ENCODE measurements around the gene IPPK.
"Not testable (repeated sequence)": the region's sequence is repeated elsewhere in the genome, so short reads cannot be mapped to it uniquely, and the experiment has no call there.

The IPPK gene

DNA sequence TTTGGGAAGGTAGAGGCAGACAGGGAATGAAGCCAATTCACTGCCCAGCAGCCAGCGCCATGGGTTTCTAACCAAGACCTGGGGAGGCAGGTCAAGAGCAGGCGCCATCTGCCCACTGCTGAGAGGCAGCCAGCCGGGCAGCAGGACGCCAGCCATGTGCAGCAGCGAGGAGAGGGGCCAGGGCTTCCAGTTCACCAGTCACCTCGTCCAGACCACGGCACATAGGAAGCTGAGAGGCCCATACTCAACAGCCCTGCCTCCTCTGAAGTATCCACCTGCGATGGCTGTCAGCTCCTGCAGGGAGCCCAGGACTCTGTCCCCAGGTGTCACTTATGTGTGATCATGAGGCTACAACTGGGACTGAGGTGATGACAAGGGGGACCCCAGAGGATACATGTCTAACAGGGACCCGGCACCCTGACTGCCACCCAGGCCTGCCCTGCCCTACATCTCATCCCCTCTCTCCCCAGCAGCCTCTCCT, 30.1 kb downstream of the IPPK start:
- no peak for FAIRE-seq
- no peak for DNase-seq (ENCODE audit: insufficient read length, low spot score)

DNA sequence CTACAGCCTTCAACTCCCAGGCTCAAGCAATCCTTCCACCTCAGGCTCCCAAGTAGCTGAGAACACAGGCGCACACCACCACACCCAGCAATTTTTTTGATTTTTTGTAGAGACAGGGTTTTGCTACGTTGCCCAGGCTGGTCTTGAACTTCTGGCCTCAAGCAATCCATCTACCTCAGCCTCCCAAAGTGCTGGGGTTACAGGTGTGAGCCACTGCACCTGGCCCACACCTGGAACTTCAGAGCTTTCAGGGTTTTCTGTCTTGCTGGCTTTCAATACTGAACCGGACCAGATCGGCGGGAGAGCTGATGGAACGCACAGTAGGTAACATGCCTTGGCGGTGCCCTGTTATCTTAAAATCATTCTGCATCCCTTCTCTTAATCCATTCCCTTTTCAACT, 30.8 kb downstream of the IPPK start:
- FAIRE-seq (no peak), DNase-seq (ENCODE audit: insufficient read length, low spot score) (no peak)

DNA sequence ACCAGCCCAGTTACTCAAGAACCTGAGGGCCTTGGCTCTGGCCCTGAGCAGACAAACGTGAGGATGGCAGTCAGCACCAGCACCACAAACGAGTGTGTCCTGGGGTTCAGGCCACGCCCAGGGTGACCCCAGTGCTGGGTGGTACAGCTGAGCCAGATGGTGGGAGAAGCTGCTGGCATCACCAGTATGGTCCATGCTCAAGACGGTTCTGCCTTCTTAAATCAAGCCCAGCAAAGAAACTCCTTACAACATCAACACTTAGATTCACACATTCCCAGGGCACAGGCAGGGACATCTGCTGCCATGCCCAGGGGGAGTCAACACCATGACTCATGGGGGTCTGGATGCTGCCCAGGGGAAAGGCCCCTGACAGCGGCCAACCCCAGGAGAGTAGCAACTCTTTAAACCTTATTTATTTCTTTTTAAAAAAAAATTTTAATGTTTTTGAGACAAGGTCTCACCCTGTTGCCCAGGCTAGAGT, 31.3 kb downstream of the IPPK start:
- FAIRE-seq, result no peak
- DNase-seq (ENCODE audit: insufficient read length, low spot score), result no peak

DNA sequence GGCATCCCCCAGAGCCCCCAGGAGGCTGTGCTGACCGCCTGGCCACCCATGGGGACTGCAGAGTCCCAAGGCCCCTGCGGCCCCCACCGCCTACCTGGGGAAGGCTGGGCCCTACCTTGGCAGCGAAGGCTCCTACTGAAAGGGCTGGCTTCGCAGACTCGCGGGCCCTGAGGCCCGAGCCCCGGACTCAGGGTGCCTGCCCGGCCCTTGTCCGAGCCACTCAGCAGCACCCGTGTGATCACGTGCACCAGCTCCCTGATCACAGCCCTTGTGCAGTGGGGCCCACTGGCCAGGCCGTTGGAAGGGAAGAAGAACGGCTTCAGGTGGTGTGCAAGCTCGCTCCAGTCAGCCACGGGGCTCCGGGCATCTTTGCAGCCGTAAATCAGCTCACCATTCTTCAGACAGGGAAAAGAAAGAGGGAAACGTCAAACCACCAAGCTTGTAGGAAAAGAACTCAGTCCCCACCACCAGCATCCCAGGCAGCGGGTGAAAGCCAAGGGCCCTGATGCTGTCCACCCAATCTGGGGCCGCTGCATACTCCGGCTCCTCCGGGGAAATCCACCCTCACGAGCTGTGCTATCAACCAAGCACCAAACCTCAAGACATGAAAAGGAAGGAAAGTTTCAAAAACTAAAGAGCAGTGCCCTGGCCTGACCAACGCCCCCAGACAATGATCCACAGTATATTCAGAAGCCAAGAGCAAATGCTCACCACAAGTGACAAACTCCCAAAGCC, 31.9 kb downstream of the IPPK start:
- no peak for FAIRE-seq
- no peak for DNase-seq (ENCODE audit: insufficient read length, low spot score)

DNA sequence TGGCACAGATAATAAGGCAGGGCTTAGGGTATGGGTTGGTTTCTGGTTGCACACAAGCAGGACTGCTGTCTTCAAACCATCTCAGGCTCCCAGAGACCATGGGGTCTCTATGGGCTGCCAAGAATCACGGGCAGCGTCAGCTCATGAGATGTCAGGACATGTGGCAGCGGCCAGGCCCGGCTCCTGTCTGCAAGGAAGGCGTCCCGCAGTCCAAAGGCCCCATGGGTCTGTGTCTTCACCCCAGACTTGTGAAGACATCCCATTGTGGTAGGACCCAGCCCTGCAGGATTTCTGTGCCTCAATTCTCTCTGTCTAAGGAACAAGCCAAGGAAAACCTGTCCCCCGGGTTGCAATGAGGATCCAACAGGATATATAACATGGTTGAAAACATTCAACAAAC, 32.6 kb downstream of the IPPK start:
- DNase-seq (ENCODE audit: insufficient read length, low spot score), result no peak
- no peak for FAIRE-seq

DNA sequence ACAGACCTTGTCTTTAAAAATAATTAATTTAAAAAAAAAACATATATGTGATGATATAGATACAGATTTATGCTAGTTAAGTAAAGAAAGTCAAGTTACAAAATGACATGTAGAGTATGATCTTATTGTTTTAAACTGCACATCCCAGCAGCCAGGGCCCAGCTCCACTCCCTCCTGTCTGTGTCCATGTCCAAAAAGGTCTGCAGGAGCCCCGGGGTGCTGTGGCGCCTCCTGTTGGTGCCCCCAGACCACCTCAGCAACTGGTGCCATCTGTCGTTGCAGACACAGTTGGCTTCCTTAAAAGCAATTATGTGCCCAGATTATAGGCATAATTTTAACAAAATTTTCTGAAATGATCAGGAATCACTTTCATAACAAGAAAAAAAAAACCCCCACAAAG, 33.3 kb downstream of the IPPK start:
- DNase-seq (ENCODE audit: insufficient read length, low spot score) (no peak), FAIRE-seq (no peak)

DNA sequence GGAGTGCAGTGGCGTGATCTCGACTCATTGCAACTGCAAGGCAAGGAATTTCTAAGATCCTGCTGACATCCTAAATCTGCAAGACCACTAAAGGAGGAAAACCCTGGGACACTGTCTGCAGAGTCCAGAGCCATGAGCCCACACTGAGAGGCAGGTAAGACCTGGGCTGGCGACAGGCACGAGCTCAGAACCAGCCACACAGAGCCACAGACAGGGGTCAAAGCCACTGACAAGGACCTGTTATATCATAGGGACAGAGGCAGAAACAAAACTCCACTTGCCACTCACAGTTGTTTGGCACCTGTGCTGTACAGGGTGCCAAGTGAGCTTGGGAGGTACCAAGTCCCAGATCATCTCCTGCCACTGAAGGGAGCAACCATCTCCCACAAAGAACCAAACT, 34.2 kb downstream of the IPPK start:
- DNase-seq (ENCODE audit: insufficient read length, low spot score) (no peak), FAIRE-seq (no peak)

DNA sequence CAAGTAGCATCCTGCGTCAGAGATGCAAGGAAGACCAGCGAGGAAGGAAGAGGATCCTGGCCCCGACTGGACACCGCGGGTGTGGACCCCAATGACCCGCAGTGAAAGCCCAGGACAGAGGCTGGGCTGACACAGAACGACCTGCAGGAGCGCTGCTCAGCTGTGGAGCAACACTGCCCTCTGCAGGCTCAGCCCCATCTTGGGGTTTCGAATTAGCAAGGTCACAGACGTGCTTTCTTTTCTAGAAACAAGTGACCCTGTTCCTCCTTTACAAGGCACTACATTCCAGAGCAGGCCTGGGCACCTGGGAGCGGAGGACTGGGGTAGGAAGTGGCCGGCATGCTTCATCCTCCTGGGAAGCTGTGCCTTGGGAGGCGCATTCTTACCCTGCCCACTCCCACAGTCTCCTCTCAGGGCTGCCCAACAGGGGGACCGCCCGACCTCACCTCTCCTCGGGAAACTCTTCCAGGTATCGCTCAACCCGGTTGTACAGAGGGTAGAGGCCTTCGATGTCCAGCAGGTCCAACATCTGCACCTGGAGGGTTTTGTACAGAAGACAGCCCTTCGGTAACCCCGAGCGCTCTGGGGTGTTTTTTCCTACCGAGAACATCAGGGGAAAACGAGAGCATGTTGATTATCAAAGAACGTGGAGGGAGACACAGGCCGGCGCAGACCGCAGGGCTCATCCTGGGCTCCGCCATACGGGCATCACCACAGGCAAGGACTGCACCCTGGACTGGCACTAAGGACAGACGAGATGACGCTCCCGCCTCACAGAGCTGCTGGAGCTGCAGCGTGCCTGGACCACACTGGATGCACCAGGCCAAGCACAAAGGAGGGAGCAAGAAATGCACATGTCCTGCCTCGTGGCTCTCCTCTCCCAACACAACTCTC, 35.0 kb downstream of the IPPK start:
- peak; percentile 90 for FAIRE-seq
- peak; percentile 71 for DNase-seq (ENCODE audit: insufficient read length, low spot score)

DNA sequence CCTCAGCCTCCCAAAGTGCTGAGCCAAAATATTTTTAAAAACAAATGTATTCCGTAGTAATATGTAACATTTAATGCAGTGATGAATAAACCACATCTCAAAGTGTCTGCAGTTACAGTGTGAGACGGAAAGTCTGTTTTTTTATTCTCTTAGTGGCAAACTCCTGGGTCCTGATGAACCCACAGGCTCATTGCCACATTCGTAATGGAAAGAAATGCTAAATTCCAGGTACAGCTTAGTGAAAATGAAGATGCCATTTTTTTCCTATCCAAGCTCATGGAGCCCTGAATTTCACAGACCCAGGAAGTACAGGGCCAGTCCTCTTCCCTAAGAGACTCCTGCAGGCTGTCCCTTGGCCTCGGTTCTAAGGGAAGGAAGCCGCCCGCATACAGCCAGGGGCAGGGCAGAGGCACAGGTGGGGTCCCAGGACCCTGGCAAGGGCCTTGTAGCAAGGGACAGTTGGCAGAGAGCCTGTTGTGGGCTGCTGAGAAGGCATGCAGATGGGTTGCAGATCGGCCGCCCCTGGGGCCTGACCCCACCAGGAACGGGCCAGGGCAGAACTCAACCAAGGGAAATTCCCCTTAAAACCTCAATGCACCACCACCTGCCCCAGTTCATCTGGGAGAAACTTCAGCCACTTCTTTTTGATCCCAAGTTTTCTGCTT, 36.2 kb downstream of the IPPK start:
- no peak for FAIRE-seq
- no peak for DNase-seq (ENCODE audit: insufficient read length, low spot score)

DNA sequence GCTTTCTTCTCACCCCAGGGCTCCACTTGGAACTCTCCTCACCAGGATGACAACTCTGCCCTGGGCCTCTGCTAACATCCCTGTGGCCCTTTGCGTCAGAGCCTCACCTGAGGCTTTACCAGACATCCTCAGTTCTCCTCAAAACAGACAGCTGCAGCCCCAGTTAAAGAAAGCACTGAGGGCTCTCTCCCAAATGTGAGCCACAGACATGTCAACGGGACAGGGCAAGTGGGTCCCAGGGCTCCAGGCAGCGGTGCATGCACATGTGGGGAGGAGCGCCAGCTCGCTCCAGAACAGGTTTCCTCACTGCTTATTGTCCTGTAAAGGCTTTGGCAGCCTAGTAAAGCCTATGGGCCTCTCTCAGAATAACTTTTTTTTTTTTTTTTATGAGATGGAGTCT, 37.3 kb downstream of the IPPK start:
- FAIRE-seq (no peak), DNase-seq (ENCODE audit: insufficient read length, low spot score) (no peak)

DNA sequence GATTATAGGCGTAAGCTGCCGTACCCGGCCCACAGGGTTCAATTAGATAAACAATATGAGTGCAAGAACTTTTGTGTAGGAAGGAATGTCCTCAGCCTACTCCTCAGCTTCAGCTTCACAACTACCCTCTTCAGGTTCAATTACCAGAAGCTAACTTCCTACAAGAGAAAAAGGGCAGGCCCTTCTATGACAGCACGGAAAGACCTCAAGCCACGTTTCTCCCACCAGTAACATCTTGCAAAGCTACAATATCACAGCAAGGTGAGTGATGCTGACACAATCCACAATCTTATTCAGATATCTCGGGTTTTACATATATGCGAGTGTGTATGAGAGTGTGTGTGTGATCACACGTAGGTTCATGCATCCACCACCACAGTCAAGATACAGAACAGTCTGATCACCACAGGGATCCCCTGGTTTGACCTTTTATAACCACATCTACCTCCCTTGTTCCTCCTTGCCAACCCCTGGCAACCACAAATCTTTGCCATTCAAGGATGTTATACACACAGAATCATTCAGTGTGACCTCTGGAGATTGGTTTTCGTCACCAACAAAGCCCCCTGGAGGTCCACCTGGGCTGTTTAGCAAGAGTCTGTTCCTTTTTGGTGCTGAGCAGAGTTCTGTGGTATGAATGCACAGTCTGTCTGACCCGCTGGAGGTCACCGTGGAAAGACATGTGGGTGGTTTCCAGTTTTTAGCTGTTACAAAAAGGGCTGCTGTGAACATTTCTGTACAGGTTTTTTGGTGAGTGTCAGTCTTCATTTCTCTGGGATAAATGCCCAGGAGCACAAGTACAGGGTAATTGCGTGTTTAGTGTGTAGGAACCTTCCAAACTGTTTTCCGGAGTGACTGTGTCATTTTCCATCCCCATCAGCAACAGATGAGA, 38.2 kb downstream of the IPPK start:
- DNase-seq (ENCODE audit: insufficient read length, low spot score) (no peak), FAIRE-seq (no peak)

DNA sequence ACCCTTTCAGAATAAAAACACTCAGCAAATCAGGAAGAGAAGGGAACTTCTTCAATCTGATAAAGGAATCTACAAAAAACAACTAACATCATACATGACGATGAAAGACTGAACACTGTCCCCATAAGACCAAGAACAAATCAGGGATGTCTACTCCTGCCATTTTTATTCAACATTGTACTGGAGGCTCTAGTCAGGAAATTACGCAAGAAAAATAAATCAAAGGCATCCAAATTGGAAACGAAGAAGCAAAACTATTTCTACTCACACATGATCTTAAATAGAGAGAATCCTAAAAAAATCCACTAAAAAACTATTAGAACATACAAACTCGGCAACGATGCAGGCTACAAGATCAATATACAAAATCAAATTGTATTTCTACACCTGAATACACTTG, 42.3 kb downstream of the IPPK start:
- FAIRE-seq, result peak; percentile 63
- DNase-seq (ENCODE audit: insufficient read length, low spot score), result no peak

DNA sequence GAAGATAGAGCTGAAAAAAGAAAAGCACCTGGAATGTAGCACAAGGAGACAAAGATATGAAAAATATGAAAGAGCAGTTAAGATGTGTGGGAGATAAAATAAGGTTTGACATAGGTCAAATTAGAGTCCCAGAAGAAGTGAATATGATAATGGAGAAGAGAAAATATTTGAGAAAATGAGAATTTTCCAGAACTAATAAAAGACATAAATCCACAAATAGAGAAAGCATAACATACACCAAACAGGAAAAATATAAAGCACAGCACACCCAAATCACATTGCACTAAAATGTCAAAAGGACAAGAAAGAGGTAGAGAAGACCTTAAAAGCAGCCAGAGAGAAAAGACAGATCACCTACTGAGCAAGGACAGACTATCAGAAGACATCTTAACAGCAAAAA, 43.4 kb downstream of the IPPK start:
- peak; percentile 44 for FAIRE-seq

DNA sequence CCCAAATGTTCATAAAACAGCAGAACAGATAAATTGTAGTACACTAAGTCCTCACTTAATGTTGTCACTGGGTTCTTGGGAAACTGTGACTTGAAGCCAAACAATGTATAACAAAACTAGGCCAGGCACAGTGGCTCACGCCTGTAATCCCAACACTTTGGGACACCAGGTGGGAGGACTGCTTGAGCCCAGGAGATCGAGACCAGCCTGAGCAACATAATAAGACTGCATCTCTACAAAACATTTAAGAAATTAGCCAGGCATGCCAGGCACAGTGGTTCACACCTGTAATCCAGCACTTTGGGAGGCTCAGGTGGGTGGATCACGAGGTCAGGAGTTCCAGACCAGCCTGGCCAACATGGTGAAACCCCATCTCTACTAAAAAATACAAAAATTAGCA, 46.0 kb downstream of the IPPK start:
- not testable (repeated sequence) for DNase-seq (ENCODE audit: insufficient read length, low spot score); FAIRE-seq

More for the DNA sequence above, 43.4 kb downstream of the IPPK start:
- no peak for DNase-seq (ENCODE audit: insufficient read length, low spot score)

DNA sequence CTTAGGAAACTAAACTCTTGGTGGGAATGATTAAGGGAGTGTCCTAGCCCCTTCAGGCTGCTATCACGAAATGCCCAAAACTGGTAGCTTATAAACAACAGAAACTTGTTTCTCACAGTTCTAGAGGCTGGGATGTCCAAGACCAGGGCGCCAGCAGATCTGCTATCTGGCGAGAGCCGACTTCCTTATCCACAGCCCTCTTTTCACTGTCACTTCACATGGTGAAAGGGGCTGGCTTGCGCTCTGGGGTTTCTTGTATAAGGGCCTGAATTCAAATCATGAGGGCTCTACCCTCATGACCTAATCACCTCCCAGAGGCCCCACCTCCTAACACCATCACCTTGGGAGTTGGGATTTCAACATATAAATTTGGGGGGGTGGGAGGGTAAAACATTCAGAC, 49.1 kb downstream of the IPPK start:
- DNase-seq (ENCODE audit: insufficient read length, low spot score), result no peak
- no peak for FAIRE-seq

DNA sequence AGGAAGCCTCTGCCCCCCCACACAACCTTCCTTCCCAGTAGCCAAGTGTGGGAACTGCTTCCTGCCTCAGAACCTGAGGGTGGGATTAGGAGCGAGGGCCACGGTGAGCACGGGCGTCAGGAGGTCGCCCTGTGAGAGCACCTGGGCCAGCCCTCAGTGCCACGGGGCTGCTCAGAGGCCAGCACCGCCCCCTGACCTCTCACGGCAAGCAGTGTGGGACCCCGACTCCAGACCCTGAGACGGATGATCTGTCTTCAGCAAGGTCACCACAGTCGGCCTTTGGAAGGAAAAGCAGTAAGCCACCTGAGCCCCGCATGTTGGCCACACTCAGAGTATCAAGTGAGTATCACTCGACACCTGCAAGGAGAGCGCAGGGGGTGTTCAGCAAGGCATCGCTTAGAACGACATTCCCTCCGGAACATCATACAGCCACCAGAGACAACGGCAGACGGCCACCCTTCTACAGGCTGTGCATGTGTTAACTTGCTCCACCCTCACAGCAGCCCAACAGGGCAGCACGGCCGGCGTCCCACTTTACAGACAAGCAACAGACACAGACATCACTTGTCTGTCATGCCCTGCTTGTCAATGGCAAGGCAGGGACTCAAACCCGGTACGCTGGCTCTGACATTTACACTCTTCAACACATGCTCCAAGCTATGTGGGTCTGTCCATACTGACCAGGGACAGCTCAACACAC, 50.2 kb downstream of the IPPK start:
- no peak for FAIRE-seq
- DNase-seq (ENCODE audit: insufficient read length, low spot score), result no peak

DNA sequence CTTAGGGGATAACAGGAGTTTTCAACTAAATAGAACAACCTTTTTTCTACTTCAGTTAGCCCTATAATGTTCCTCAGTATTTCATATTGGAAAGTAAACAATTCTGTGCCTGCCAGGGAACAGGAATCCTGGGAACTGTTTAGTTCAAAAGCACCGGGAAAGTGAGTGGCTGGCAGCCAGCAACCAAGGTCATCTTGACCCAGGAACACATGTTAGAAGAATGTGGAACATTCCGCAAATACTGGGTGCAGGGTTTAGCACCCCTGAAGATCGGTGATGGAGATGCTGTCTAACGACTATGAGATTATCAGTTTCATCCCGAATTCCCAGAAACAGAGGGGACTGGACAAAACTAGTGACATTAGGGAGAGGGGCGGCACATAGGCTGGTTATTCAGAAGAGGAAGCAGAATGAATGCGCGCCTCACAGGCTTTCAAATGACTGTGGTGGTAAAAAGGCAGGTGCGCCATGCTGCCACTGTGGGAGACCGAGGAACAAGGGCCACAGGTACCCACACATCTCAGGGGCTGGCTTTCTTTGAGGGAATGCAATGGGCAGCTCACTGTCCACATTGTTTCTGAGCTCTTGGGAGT, 51.2 kb downstream of the IPPK start:
- no peak for DNase-seq (ENCODE audit: insufficient read length, low spot score)
- no peak for FAIRE-seq

DNA sequence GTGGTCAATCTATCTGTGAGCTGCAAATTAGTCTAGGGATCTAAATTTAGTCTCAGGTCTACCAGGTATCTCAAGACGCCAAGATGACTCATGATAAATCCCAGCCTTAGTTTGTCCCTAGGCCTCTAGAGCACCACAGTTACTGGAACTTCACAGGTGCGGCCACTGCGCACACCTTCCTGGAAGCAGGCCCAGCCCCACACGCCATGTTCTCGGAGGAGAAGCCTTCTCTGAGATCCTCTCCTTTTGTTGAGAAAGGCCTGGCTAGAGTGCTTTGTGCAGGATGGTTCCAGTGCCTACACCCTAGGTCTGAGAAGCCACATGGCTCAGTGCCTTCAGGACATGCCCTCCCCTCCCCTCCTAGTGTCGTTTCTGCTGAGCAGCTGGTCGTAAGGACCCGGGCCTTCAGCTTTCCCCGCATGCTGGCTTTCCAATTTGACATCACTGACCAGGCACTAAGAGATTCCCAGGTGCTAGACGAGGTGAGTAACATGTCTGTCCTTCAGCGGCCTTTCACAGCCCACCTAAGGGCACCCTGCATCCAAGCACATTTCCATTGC, 51.9 kb downstream of the IPPK start:
- DNase-seq (ENCODE audit: insufficient read length, low spot score) (no peak), FAIRE-seq (no peak)

Data from GM19239 (cell line).